GM12892 (cell line): ENCODE results near the gene PIK3AP1.

Source experiments
- POLR2A ChIP-seq: IDR thresholded peaks from 2 replicates; pipeline ENCODE4 v1.6.1; 2011; ENCODE audit warnings: low read depth, low read length, control low read depth
- POLR2AphosphoS5 ChIP-seq: IDR thresholded peaks from 2 replicates; pipeline ENCODE4 v1.6.1; 2011; ENCODE audit warnings: low read depth, low read length, control low read depth

GRCh38 chr10:96610817-96611216, 109.5 kb downstream of the PIK3AP1 start:
- TF ChIP-seq POLR2A (no peak), POLR2AphosphoS5 (no peak)
